Adrenal gland (tissue), 5 donors: ENCODE results near the gene PLP2.

ENCODE experiments used
- CTCF ChIP-seq, 6 experiments: fragments of 450-650 bp in 4 of 6; fragments of 200-600 bp in 2 of 6; sonication (generic) in 1 of 6; IDR thresholded peaks; 1 replicate in 5 of 6; 2 replicates in 1 of 6; pipeline versions ENCODE4 v1.5.1 to v1.8.0; 2016 to 2021; ENCODE audit warnings: antibody characterized with exemption in 6 of 6, mild to moderate bottlenecking in 2 of 6, moderate library complexity in 1 of 6
- POLR2A ChIP-seq, 2 donors: fragments of 450-650 bp; IDR thresholded peaks; one replicate each; pipeline ENCODE4 v1.6.1; 2017; ENCODE audit warnings: antibody characterized with exemption in 2 of 2, mild to moderate bottlenecking in 2 of 2, moderate library complexity in 1 of 2
- donor health status: DM: no; HTN: no; CAD: no.

GRCh38 chrX:49209434-49210251, 37.9 kb downstream of the PLP2 start:
- no peak for TF ChIP-seq POLR2A (IDR thresholded peaks at IDR 0.05)
- TF ChIP-seq CTCF (IDR thresholded peaks at IDR 0.05) = no peak
